ENCODE data around the gene ATP7B. TPM values are rescaled to one million over a fixed set of nuclear protein-coding genes. Genes with fewer than 3 reads are reported as not detected.

The ATP7B gene
- total RNA-seq, 2 experiments from 2014 or later: 0.40 to 0.76 TPM

- POLR2A ChIA-PET: no interaction called here
- no TSS peak for BruUV-seq (replicated peaks)
- Histone ChIP-seq H3K9me2 (ENCODE audit: insufficient read depth, low read length) (no peaks in the 10 kb centered on the region), H3K9me3 (ENCODE audit: low read length) (no peaks in the 10 kb centered on the region), H3K27ac (ENCODE audit: low read depth, low read length, poor library complexity, severe bottlenecking) (no peak overlapping the region), H3K36me3 (ENCODE audit: insufficient read depth, low read length) (no peaks in the 10 kb centered on the region), H3K4me2 (ENCODE audit: low read length) (no peak overlapping the region), H3K4me1 (ENCODE audit: insufficient read depth, low read length, poor library complexity, severe bottlenecking) (peaks cover 5% of the 10 kb centered on the region), H2AFZ (ENCODE audit: low read length) (no peak overlapping the region), H3K79me2 (ENCODE audit: insufficient read depth, low read depth, low read length) (no peaks in the 10 kb centered on the region), H4K20me1 (ENCODE audit: insufficient read depth, low read length) (no peaks in the 10 kb centered on the region), H3K4me3 (ENCODE audit: low read depth, low read length, poor library complexity, severe bottlenecking) (no peak overlapping the region)
- TF ChIP-seq EZH2phosphoT487 (IDR thresholded peaks at IDR 0.05; ENCODE audit: borderline replicate concordance, low read depth, low read length): no peak
- no peak for TF ChIP-seq CTCF (conservative IDR thresholded peaks at IDR 0.05; ENCODE audit: low read length)
- intact Hi-C loops (cut with micrococcal nuclease; ENCODE audit: unreplicated experiment): no loop called here
- CTCF ChIA-PET (ENCODE audit: unreplicated experiment): no interaction called here
- DNase-seq (ENCODE audit: low spot score): no peak
These were observed 104.1 kb downstream of the ATP7B start for GRCh38 chr13:51907040-51907732.

GRCh38 chr13:51906581-51906980, 104.7 kb downstream of the ATP7B start:
- intact Hi-C loops (cut with micrococcal nuclease; ENCODE audit: unreplicated experiment): no loop called here
- ChIA-PET CTCF (ENCODE audit: unreplicated experiment) (no interaction called here), POLR2A (no interaction called here)
- H3K27ac ChIP-seq (ENCODE audit: low read depth, low read length, poor library complexity, severe bottlenecking): no peak overlapping the region
- no peak for DNase-seq (ENCODE audit: low spot score)
- H4K20me1 ChIP-seq (ENCODE audit: insufficient read depth, low read length): no peaks in the 10 kb centered on the region
- no peaks in the 10 kb centered on the region for H3K9me3 ChIP-seq (ENCODE audit: low read length)
- no peaks in the 10 kb centered on the region for H3K79me2 ChIP-seq (ENCODE audit: insufficient read depth, low read depth, low read length)
- no peak overlapping the region for H2AFZ ChIP-seq (ENCODE audit: low read length)
- TF ChIP-seq CTCF (conservative IDR thresholded peaks at IDR 0.05; ENCODE audit: low read length) (no peak), EZH2phosphoT487 (IDR thresholded peaks at IDR 0.05; ENCODE audit: borderline replicate concordance, low read depth, low read length) (no peak)
- no peaks in the 10 kb centered on the region for H3K9me2 ChIP-seq (ENCODE audit: insufficient read depth, low read length)
- no TSS peak for BruUV-seq (replicated peaks)
- H3K4me1 ChIP-seq (ENCODE audit: insufficient read depth, low read length, poor library complexity, severe bottlenecking): no peaks in the 10 kb centered on the region
- H3K36me3 ChIP-seq (ENCODE audit: insufficient read depth, low read length): no peaks in the 10 kb centered on the region
- H3K4me3 ChIP-seq (ENCODE audit: low read depth, low read length, poor library complexity, severe bottlenecking): no peak overlapping the region
- H3K4me2 ChIP-seq (ENCODE audit: low read length): no peak overlapping the region

GRCh38 chr13:51905787-51906186, 105.5 kb downstream of the ATP7B start:
- ChIA-PET CTCF (ENCODE audit: unreplicated experiment) (no interaction called here), POLR2A (no interaction called here)
- intact Hi-C loops (cut with micrococcal nuclease; ENCODE audit: unreplicated experiment): no loop called here
- Histone ChIP-seq H4K20me1 (ENCODE audit: insufficient read depth, low read length) (no peaks in the 10 kb centered on the region), H3K36me3 (ENCODE audit: insufficient read depth, low read length) (no peaks in the 10 kb centered on the region), H3K4me2 (ENCODE audit: low read length) (no peak overlapping the region), H3K9me3 (ENCODE audit: low read length) (no peaks in the 10 kb centered on the region), H2AFZ (ENCODE audit: low read length) (no peak overlapping the region), H3K4me3 (ENCODE audit: low read depth, low read length, poor library complexity, severe bottlenecking) (no peak overlapping the region), H3K79me2 (ENCODE audit: insufficient read depth, low read depth, low read length) (no peaks in the 10 kb centered on the region), H3K4me1 (ENCODE audit: insufficient read depth, low read length, poor library complexity, severe bottlenecking) (no peaks in the 10 kb centered on the region), H3K27ac (ENCODE audit: low read depth, low read length, poor library complexity, severe bottlenecking) (no peak overlapping the region), H3K9me2 (ENCODE audit: insufficient read depth, low read length) (no peaks in the 10 kb centered on the region)
- no peak for DNase-seq (ENCODE audit: low spot score)
- TF ChIP-seq CTCF (conservative IDR thresholded peaks at IDR 0.05; ENCODE audit: low read length) (no peak), EZH2phosphoT487 (IDR thresholded peaks at IDR 0.05; ENCODE audit: borderline replicate concordance, low read depth, low read length) (no peak)
- BruUV-seq (replicated peaks): no TSS peak
